H1 (cell line): Measurements from ENCODE around the gene SAMD14.

Source experiments
- ATF2 ChIP-seq: IDR thresholded peaks from 2 replicates; pipeline ENCODE4 v1.6.1; 2012; ENCODE audit warnings: low read length, inconsistent platforms
- BCL11A ChIP-seq, 2 experiments: IDR thresholded peaks; one replicate each; pipeline ENCODE4 v1.6.1; 2011; ENCODE audit warnings: low read depth in 2 of 2, low read length in 2 of 2, mild to moderate bottlenecking in 2 of 2
- CEBPB ChIP-seq: IDR thresholded peaks from 2 replicates; pipeline ENCODE4 v1.6.1; 2012; ENCODE audit warnings: low read depth, low read length
- CTCF ChIP-seq, 3 experiments: IDR thresholded peaks; 1 replicate in 2 of 3; 2 replicates in 1 of 3; pipeline versions ENCODE4 v1.5.1 to v1.6.1; 2011; ENCODE audit warnings: low read length in 3 of 3, mild to moderate bottlenecking in 3 of 3, inconsistent platforms in 2 of 3, low read depth in 1 of 3, moderate library complexity in 1 of 3; ENCODE audit not compliant: insufficient read depth in 1 of 3; ENCODE audit errors: control extremely low read depth in 1 of 3
- EZH2 ChIP-seq: fragments of 200-600 bp; sonication (generic); IDR thresholded peaks from 2 replicates; pipeline ENCODE4 v1.7.1; 2012; ENCODE audit warnings: low read depth, mild to moderate bottlenecking, moderate library complexity, low read length, inconsistent platforms; ENCODE audit not compliant: severe bottlenecking
- GABPA ChIP-seq: IDR thresholded peaks from 2 replicates; pipeline ENCODE4 v1.6.1; 2011; ENCODE audit warnings: mild to moderate bottlenecking, low read length, moderate library complexity, borderline replicate concordance; ENCODE audit not compliant: insufficient read depth
- GTF2F1 ChIP-seq: IDR thresholded peaks from 2 replicates; pipeline ENCODE4 v1.6.1; 2012; ENCODE audit warnings: low read depth, low read length, improper control_type of control experiment, borderline replicate concordance
- JUND ChIP-seq: IDR thresholded peaks from 2 replicates; pipeline ENCODE4 v1.6.1; 2011; ENCODE audit warnings: mild to moderate bottlenecking, improper control_type of control experiment, low read length
- MAX ChIP-seq: IDR thresholded peaks from 2 replicates; pipeline ENCODE4 v1.6.1; 2012; ENCODE audit warnings: inconsistent platforms
- POLR2A ChIP-seq, 2 experiments: IDR thresholded peaks; 1 replicate in 1 of 2; 2 replicates in 1 of 2; pipeline ENCODE4 v1.6.1; 2011; ENCODE audit warnings: low read depth in 2 of 2, low read length in 2 of 2, mild to moderate bottlenecking in 2 of 2; ENCODE audit errors: control extremely low read depth in 1 of 2
- POLR2AphosphoS5 ChIP-seq: IDR thresholded peaks from 2 replicates; pipeline ENCODE4 v1.6.1; 2011; ENCODE audit warnings: low read depth, low read length
- TCF12 ChIP-seq: IDR thresholded peaks from 2 replicates; pipeline ENCODE4 v1.6.1; 2011; ENCODE audit warnings: low read depth, mild to moderate bottlenecking, low read length
- TEAD4 ChIP-seq: IDR thresholded peaks from 2 replicates; pipeline ENCODE4 v1.6.1; 2012; ENCODE audit warnings: low read depth, low read length, inconsistent platforms, mixed read lengths
- USF2 ChIP-seq: IDR thresholded peaks from 2 replicates; pipeline ENCODE4 v1.6.1; 2011; ENCODE audit warnings: low read length, improper control_type of control experiment

- TF ChIP-seq JUND, result no peak
- TF ChIP-seq USF2, result no peak
- TF ChIP-seq POLR2A (IDR thresholded peaks at IDR 0.05; ENCODE audit: control extremely low read depth in 1 of 2, low read depth in 2 of 2, low read length in 2 of 2), result no peak
- no peak for TF ChIP-seq CTCF (IDR thresholded peaks at IDR 0.05; ENCODE audit: control extremely low read depth in 1 of 3, insufficient read depth in 1 of 3, low read depth in 1 of 3, low read length in 3 of 3)
- no peak for TF ChIP-seq EZH2
- no peak for TF ChIP-seq GTF2F1
- no peak for TF ChIP-seq BCL11A (IDR thresholded peaks at IDR 0.05; ENCODE audit: low read depth in 2 of 2, low read length in 2 of 2)
- no peak for TF ChIP-seq TCF12
- TF ChIP-seq TEAD4, result no peak
- no peak for TF ChIP-seq MAX
- TF ChIP-seq CEBPB, result no peak
- TF ChIP-seq POLR2AphosphoS5, result no peak
- TF ChIP-seq ATF2, result no peak
- TF ChIP-seq GABPA, result no peak
Observed at GRCh38 chr17:50096092-50096491, 33.9 kb downstream of the SAMD14 start.
